ENCODE data around the gene AQP12A.

GRCh38 chr2:240737512-240737911, 45.8 kb downstream of the AQP12A start:
- TF ChIP-seq KDM5B (IDR thresholded peaks at IDR 0.05; ENCODE audit: insufficient replicate concordance, low read depth, low read length) (no peak), CTCF (IDR thresholded peaks at IDR 0.05 in 2 of 3, conservative IDR thresholded peaks at IDR 0.05 in 1 of 3; ENCODE audit: insufficient read depth in 2 of 3, low read depth in 1 of 3, low read length in 3 of 3) (no peak), ZNF77 (CRISPR knock-in tag; IDR thresholded peaks at IDR 0.05) (no peak)
